GM12878 (cell line): ENCODE data around the gene CAPZB. TPM values are rescaled to one million over a fixed set of nuclear protein-coding genes. Genes with fewer than 3 reads are reported as not detected.

Source experiments
- ATAC-seq: fragments of 200-7000 bp; cut with Tn5 transposase; 3 replicates; pipeline ENCODE4 v1.9.1; 2020; ENCODE audit warnings: mild to moderate bottlenecking, moderate library complexity
- BruUV-seq: library from RNA; stranded (reverse); fragments of 400-500 nt; replicated peaks from 2 replicates; lab custom pipeline; 2021; lab: Mats Ljungman, UMichigan
- CTCF ChIA-PET: fragments of 300-600 bp; sonication (Branson Sonifier 250); formaldehyde crosslinking; extraction: SDS; loops from one replicate; lab custom pipeline; 2021; ENCODE audit warnings: inconsistent platforms; lab: Yijun Ruan, JAX
- POLR2A ChIA-PET: fragments of 350-600 bp; formaldehyde crosslinking; extraction: SDS; loops from one replicate; lab custom pipeline; 2021; ENCODE audit warnings: inconsistent platforms; lab: Charles Lee
- RAD21 ChIA-PET: fragments of 300-600 bp; sonication (Branson Sonifier 250); formaldehyde crosslinking; loops from one replicate; lab custom pipeline; 2023; ENCODE audit warnings: antibody characterized with exemption; ENCODE audit not compliant: unreplicated experiment; lab: Charles Lee
- SMC1A ChIA-PET: fragments of 300-600 bp; sonication (Branson Sonifier 250); formaldehyde crosslinking; loops from one replicate; lab custom pipeline; 2023; ENCODE audit not compliant: unreplicated experiment, uncharacterized antibody; lab: Charles Lee
- DNase-seq: peaks from one replicate; pipeline ENCODE4 v3.0.0-alpha.2; 2011; ENCODE audit warnings: low read depth, low spot score
- FAIRE-seq: peaks from 3 replicates; lab custom pipeline; 2011; peaks lifted over from hg19 to GRCh38; lab: Jason Lieb, UNC
- H2AFZ ChIP-seq: 2 replicates; pipeline ENCODE4 v1.6.0; 2011; ENCODE audit warnings: low read depth, low read length, control low read depth; ENCODE audit not compliant: control insufficient read depth
- H3K27ac ChIP-seq: 2 replicates; pipeline ENCODE4 v1.5.1; 2011; ENCODE audit warnings: control low read depth; ENCODE audit not compliant: control insufficient read depth, insufficient read depth
- H3K27me3 ChIP-seq, 2 experiments: replicated peaks in 1 of 2; 2 replicates each; pipeline versions ENCODE4 v1.6.0 to v1.6.1; 2011; ENCODE audit warnings: low read length in 1 of 2; ENCODE audit not compliant: control insufficient read depth in 2 of 2, insufficient read depth in 2 of 2
- H3K36me3 ChIP-seq, 2 experiments: 2 replicates each; pipeline ENCODE4 v1.5.1; 2011; ENCODE audit warnings: low read length in 1 of 2; ENCODE audit not compliant: control insufficient read depth in 2 of 2, insufficient read depth in 2 of 2
- H3K4me1 ChIP-seq: 2 replicates; pipeline ENCODE4 v1.6.1; 2011; ENCODE audit warnings: mild to moderate bottlenecking, low read length, moderate library complexity, mixed read lengths; ENCODE audit not compliant: control insufficient read depth, insufficient read depth
- H3K4me2 ChIP-seq: 2 replicates; pipeline ENCODE4 v1.6.0; 2011; ENCODE audit warnings: control low read depth; ENCODE audit not compliant: control insufficient read depth, insufficient read depth
- H3K4me3 ChIP-seq: fragments of 200-600 bp; sonication (generic); 2 replicates; pipeline ENCODE4 v1.5.1; 2016
- H3K79me2 ChIP-seq: 2 replicates; pipeline ENCODE4 v1.6.0; 2011; ENCODE audit warnings: low read length; ENCODE audit not compliant: control insufficient read depth, insufficient read depth
- H3K9ac ChIP-seq: 2 replicates; pipeline ENCODE4 v1.8.0; 2011; ENCODE audit warnings: low read length, control low read depth, mixed read lengths; ENCODE audit not compliant: control insufficient read depth, insufficient read depth
- H3K9me3 ChIP-seq: replicated peaks from 3 replicates; pipeline ENCODE4 v1.5.1; 2011; ENCODE audit warnings: mild to moderate bottlenecking, low read length; ENCODE audit not compliant: control insufficient read depth, insufficient read depth
- H4K20me1 ChIP-seq: 2 replicates; pipeline ENCODE4 v1.6.0; 2011; ENCODE audit not compliant: control insufficient read depth, insufficient read depth
- DPF2 ChIP-seq: fragments of 450-650 bp; IDR thresholded peaks from 2 replicates; pipeline ENCODE4 v1.6.1; 2017; ENCODE audit warnings: mild to moderate bottlenecking
- IKZF1 ChIP-seq: fragments of 450-650 bp; conservative IDR thresholded peaks from 2 replicates; pipeline ENCODE4 v1.6.1; 2017; ENCODE audit warnings: antibody characterized with exemption, mild to moderate bottlenecking
- JUNB ChIP-seq: IDR thresholded peaks from 2 replicates; pipeline ENCODE4 v1.6.1; 2016; ENCODE audit warnings: antibody characterized with exemption, mild to moderate bottlenecking
- MTA3 ChIP-seq: IDR thresholded peaks from 2 replicates; pipeline ENCODE4 v1.6.1; 2012; ENCODE audit warnings: low read length, inconsistent platforms, borderline replicate concordance
- NR2C2 ChIP-seq: IDR thresholded peaks from 2 replicates; pipeline ENCODE4 v1.6.1; 2011; ENCODE audit warnings: borderline replicate concordance, low read depth; ENCODE audit not compliant: control insufficient read depth, insufficient read length
- POLR2A ChIP-seq: IDR thresholded peaks from 2 replicates; pipeline ENCODE4 v1.6.1; 2011; ENCODE audit warnings: low read depth, mild to moderate bottlenecking, low read length
- RAD51 ChIP-seq: fragments of 450-650 bp; IDR thresholded peaks from 2 replicates; pipeline ENCODE4 v1.6.1; 2016; ENCODE audit warnings: moderate library complexity, mild to moderate bottlenecking, inconsistent platforms
- SREBF1 ChIP-seq: IDR thresholded peaks from 2 replicates; pipeline ENCODE4 v1.6.1; 2012; ENCODE audit warnings: mild to moderate bottlenecking, low read length
- TBL1XR1 ChIP-seq: IDR thresholded peaks from 2 replicates; pipeline ENCODE4 v1.6.1; 2012; ENCODE audit warnings: low read depth, low read length, improper control_type of control experiment
- WGBS: methylation state at CpG from one replicate; pipeline ENCODE4 v1.1.6; 2016; ENCODE audit warnings: low lambda C conversion rate; ENCODE audit not compliant: insufficient replicate concordance, insufficient coverage; ENCODE audit errors: missing lambda C conversion rate; 5-methylcytosine and 5-hydroxymethylcytosine counted together
- in situ Hi-C: fragments of 300-500 bp; cut with MboI; formaldehyde crosslinking; loops from 9 replicates; pipeline ENCODE4 v1.14.3; 2018; ENCODE audit warnings: mixed read lengths
- intact Hi-C: fragments of 100-400 bp; cut with micrococcal nuclease; formaldehyde crosslinking; loops from one replicate; pipeline ENCODE4 v1.14.2; 2022; ENCODE audit not compliant: unreplicated experiment
- polyA plus RNA-seq, 11 experiments: library from polyadenylated mRNA; depleted of rRNA in 4 of 11; unstranded in 6 of 11; stranded (reverse) in 5 of 11; fragments of >200 nt; fragmentation: Nextera tagmentation in 4 of 11; fragmentation: Illumina TruSeq in 1 of 11; extraction: Ambion mirVana in 4 of 11; extraction: Trizol in 1 of 11; gene quantifications; 1 replicate in 1 of 11; 2 replicates in 10 of 11; pipeline versions ENCODE4 v1.2.1 to v1.2.3, GENCODE V29; 2011 to 2016; ENCODE audit warnings: inconsistent platforms in 2 of 11, missing spikeins in 2 of 11, low read depth in 1 of 11
- total RNA-seq, 4 experiments: library from RNA; depleted of rRNA in 3 of 4; stranded (reverse); fragments of >200 nt in 3 of 4; fragmentation: Illumina TruSeq in 1 of 4; extraction: Trizol in 1 of 4; gene quantifications; 2 replicates each; pipeline versions ENCODE4 v1.2.1 to v1.2.3, GENCODE V29; 2013 to 2021

Gene CAPZB
- total and polyA plus RNA-seq, 10 of the 15 experiments (the other 5 are each of a cell fraction or from before 2014, with no cell fraction given), result 104 to 454 (median 213) TPM

DNA sequence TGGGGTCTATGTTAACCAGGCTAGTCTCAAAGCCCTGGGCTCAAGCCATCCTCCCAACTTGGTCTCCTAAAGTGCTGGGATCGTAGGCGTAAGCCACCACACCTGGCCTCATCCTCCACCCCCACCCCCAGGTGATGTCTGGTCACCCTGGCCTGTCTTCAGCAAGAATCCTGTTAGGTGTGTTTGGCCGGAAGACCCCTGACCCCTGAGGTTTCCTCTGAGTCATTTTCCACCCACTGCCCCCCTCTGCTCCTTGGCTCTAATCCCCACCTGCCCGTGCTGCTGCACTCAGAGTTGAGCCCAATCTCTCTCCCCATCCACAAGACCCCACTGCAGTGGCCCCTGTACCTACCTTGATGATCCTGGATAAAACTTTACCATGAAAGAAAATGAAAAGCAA lies 148.1 kb downstream of the CAPZB start:
- Histone ChIP-seq H3K27me3 (no peaks in the 10 kb centered on the region), H3K36me3 (peaks cover 6 to 20% of the 10 kb centered on the region in 2 experiments; a peak in 3 of 4 replicates), H3K9ac (no peak overlapping the region), H3K79me2 (no peaks in the 10 kb centered on the region), H4K20me1 (no peaks in the 10 kb centered on the region), H3K27ac (no peak overlapping the region), H2AFZ (no peak overlapping the region), H3K4me2 (no peak overlapping the region), H3K4me1 (0 out of 2 replicates have a peak, but pooled peaks cover 3% of the 10 kb centered on the region), H3K4me3 (no peak overlapping the region)
- no TSS peak for BruUV-seq
- 70% methylated on average over 4 of the region's 4 CpGs for WGBS
- ChIA-PET RAD21 (no interaction called here), SMC1A (no interaction called here), CTCF (no interaction called here), POLR2A (no interaction called here)
- intact Hi-C loops, result no loop called here
- ATAC-seq, result no peak
- in situ Hi-C loops, result no loop called here
- no peak for DNase-seq
- FAIRE-seq, result no peak
- no peak for TF ChIP-seq MTA3
- no peak for TF ChIP-seq SREBF1
- no peak for TF ChIP-seq TBL1XR1
- no peak for TF ChIP-seq IKZF1
- no peak for TF ChIP-seq RAD51
- peak; percentile 3; the same call in 1 of the 2 replicates for TF ChIP-seq POLR2A
- TF ChIP-seq, all 136 proteins: peak for 1
- no peaks in the 10 kb centered on the region for H3K9me3 ChIP-seq

DNA sequence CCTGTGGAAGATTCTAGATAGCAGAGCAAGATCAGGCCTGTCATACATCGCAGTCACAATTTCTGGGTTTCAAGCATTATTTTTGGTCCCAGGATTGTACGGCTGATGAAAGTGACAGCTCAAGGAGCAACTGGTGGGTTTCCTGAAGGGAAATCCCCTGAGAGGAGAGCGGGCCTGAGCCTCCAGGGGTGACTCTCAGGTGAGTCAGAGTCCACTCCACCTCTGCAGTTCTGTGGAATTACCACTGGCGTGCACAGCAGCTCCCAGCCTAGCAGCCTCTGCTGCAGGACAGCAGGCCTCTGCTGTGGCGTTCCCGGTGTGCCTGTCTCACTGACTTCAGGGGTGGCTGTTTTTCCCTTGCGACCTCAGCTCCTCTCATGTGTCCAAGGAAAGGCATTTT lies 148.8 kb downstream of the CAPZB start:
- DNase-seq (no peak), ATAC-seq (no peak), FAIRE-seq (no peak)
- 53% methylated on average over 7 of the region's 7 CpGs for WGBS
- H4K20me1 ChIP-seq, result no peaks in the 10 kb centered on the region
- H3K27me3 ChIP-seq, result no peaks in the 10 kb centered on the region
- no peak overlapping the region for H3K4me3 ChIP-seq
- in situ Hi-C loops (no loop called here), intact Hi-C loops (no loop called here)
- H3K4me2 ChIP-seq, result no peak overlapping the region
- 0 out of 2 replicates have a peak, but pooled peaks cover 3% of the 10 kb centered on the region for H3K4me1 ChIP-seq
- ChIA-PET SMC1A (no interaction called here), RAD21 (no interaction called here), POLR2A (interaction anchor here (0.5 kb wide), 1 partner anchor 17 kb away, joined by 5 read pairs; no protein-coding TSS in a partner anchor), CTCF (no interaction called here)
- H3K79me2 ChIP-seq, result no peaks in the 10 kb centered on the region
- H3K9me3 ChIP-seq, result no peaks in the 10 kb centered on the region
- no peak overlapping the region for H3K27ac ChIP-seq
- no peak overlapping the region for H2AFZ ChIP-seq
- H3K36me3 ChIP-seq, result peaks cover 3 to 15% of the 10 kb centered on the region in 2 experiments; a peak in 3 of 4 replicates
- TF ChIP-seq JUNB, result no peak
- TF ChIP-seq POLR2A, result 0 out of 2 replicates have a peak, but pooled peaks have one; percentile 9
- TF ChIP-seq NR2C2, result no peak
- no peak for TF ChIP-seq DPF2
- no TSS peak for BruUV-seq
- H3K9ac ChIP-seq, result no peak overlapping the region
